Loucy (cell line): ENCODE measurements around the gene RND3.

Source experiments
- H2AFZ ChIP-seq: fragments of 200-600 bp; sonication (generic); 2 replicates; pipeline ENCODE4 v1.6.0; 2016; ENCODE audit warnings: antibody characterized with exemption, mild to moderate bottlenecking, low read length, moderate library complexity
- H3F3A ChIP-seq: fragments of 200-600 bp; 2 replicates; pipeline ENCODE4 v1.6.0; 2016; ENCODE audit warnings: antibody characterized with exemption, low read depth, mild to moderate bottlenecking
- H3K27me3 ChIP-seq: fragments of 200-600 bp; sonication (generic); 2 replicates; pipeline ENCODE4 v1.6.1; 2014; ENCODE audit warnings: low read length, mild to moderate bottlenecking; ENCODE audit not compliant: insufficient read depth, poor library complexity, severe bottlenecking
- H3K36me3 ChIP-seq: fragments of 200-600 bp; sonication (generic); 2 replicates; pipeline ENCODE4 v1.6.1; 2016; ENCODE audit warnings: low read length; ENCODE audit not compliant: insufficient read depth
- H3K4me1 ChIP-seq: fragments of 200-600 bp; sonication (generic); 2 replicates; pipeline ENCODE4 v1.5.1; 2014; ENCODE audit warnings: low read length, mild to moderate bottlenecking; ENCODE audit not compliant: insufficient read depth, poor library complexity, severe bottlenecking
- H3K4me2 ChIP-seq: fragments of 200-600 bp; sonication (generic); 2 replicates; pipeline ENCODE4 v1.6.0; 2014; ENCODE audit warnings: antibody characterized with exemption, low read length, low read depth, mild to moderate bottlenecking; ENCODE audit not compliant: poor library complexity, severe bottlenecking
- H3K4me3 ChIP-seq: fragments of 200-600 bp; sonication (generic); 2 replicates; pipeline ENCODE4 v1.5.1; 2014; ENCODE audit warnings: low read length, mild to moderate bottlenecking, mixed read lengths; ENCODE audit not compliant: poor library complexity, severe bottlenecking
- H3K79me2 ChIP-seq: fragments of 200-600 bp; sonication (generic); 2 replicates; pipeline ENCODE4 v1.6.1; 2014; ENCODE audit warnings: low read length; ENCODE audit not compliant: insufficient read depth
- H3K9ac ChIP-seq: fragments of 200-600 bp; sonication (generic); 2 replicates; pipeline ENCODE4 v1.6.0; 2014; ENCODE audit warnings: mild to moderate bottlenecking, low read depth, low read length, moderate library complexity; ENCODE audit not compliant: poor library complexity, severe bottlenecking
- H3K9me2 ChIP-seq: fragments of 200-600 bp; sonication (generic); replicated peaks from 2 replicates; pipeline ENCODE4 v1.6.1; 2016; ENCODE audit warnings: low read depth, low read length, mixed read lengths
- H3K9me3 ChIP-seq: fragments of 200-600 bp; sonication (generic); 2 replicates; pipeline ENCODE4 v1.6.1; 2014; ENCODE audit warnings: mild to moderate bottlenecking, antibody characterized with exemption, low read length, low read depth; ENCODE audit not compliant: insufficient read depth
- H4K20me1 ChIP-seq: fragments of 200-600 bp; sonication (generic); 2 replicates; pipeline ENCODE4 v1.6.0; 2014; ENCODE audit warnings: antibody characterized with exemption, low read length, mild to moderate bottlenecking; ENCODE audit not compliant: insufficient read depth, poor library complexity, severe bottlenecking
- EZH2phosphoT487 ChIP-seq: fragments of 200-600 bp; IDR thresholded peaks from 2 replicates; pipeline ENCODE4 v1.6.1; 2018; ENCODE audit warnings: antibody characterized with exemption, mild to moderate bottlenecking, moderate library complexity, borderline replicate concordance
- TF ChIP-seq, protein P1 (sequence below): fragments of 200-600 bp; sonication (generic); conservative IDR thresholded peaks from 2 replicates; pipeline ENCODE4 v1.5.1; 2014; ENCODE audit warnings: mild to moderate bottlenecking, antibody characterized with exemption, low read length

Gene RND3

GRCh38 chr2:150441784-150442183, 45.7 kb downstream of the RND3 start:
- Histone ChIP-seq H3K9me3 (no peaks in the 10 kb centered on the region), H3K4me2 (no peak overlapping the region)

GRCh38 chr2:150441226-150441625, 46.2 kb downstream of the RND3 start:
- Histone ChIP-seq H2AFZ (no peak overlapping the region), H3K36me3 (no peaks in the 10 kb centered on the region), H3K4me2 (no peak overlapping the region), H4K20me1 (no peaks in the 10 kb centered on the region), H3K4me3 (no peak overlapping the region), H3F3A (no peaks in the 10 kb centered on the region), H3K9me3 (no peaks in the 10 kb centered on the region), H3K79me2 (no peaks in the 10 kb centered on the region), H3K9me2 (no peaks in the 10 kb centered on the region), H3K9ac (no peak overlapping the region), H3K4me1 (no peaks in the 10 kb centered on the region), H3K27me3 (no peaks in the 10 kb centered on the region)
- TF ChIP-seq, protein P1, sequence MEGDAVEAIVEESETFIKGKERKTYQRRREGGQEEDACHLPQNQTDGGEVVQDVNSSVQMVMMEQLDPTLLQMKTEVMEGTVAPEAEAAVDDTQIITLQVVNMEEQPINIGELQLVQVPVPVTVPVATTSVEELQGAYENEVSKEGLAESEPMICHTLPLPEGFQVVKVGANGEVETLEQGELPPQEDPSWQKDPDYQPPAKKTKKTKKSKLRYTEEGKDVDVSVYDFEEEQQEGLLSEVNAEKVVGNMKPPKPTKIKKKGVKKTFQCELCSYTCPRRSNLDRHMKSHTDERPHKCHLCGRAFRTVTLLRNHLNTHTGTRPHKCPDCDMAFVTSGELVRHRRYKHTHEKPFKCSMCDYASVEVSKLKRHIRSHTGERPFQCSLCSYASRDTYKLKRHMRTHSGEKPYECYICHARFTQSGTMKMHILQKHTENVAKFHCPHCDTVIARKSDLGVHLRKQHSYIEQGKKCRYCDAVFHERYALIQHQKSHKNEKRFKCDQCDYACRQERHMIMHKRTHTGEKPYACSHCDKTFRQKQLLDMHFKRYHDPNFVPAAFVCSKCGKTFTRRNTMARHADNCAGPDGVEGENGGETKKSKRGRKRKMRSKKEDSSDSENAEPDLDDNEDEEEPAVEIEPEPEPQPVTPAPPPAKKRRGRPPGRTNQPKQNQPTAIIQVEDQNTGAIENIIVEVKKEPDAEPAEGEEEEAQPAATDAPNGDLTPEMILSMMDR = no peak
- no peak for TF ChIP-seq EZH2phosphoT487

More at GRCh38 chr2:150441784-150442183, 45.7 kb downstream of the RND3 start:
- Histone ChIP-seq H3K4me1 (no peaks in the 10 kb centered on the region), H2AFZ (no peak overlapping the region), H4K20me1 (no peaks in the 10 kb centered on the region), H3K9me2 (no peaks in the 10 kb centered on the region), H3F3A (no peaks in the 10 kb centered on the region), H3K4me3 (no peak overlapping the region), H3K27me3 (no peaks in the 10 kb centered on the region), H3K79me2 (no peaks in the 10 kb centered on the region), H3K9ac (no peak overlapping the region), H3K36me3 (no peaks in the 10 kb centered on the region)
- TF ChIP-seq, protein P1 = no peak
- TF ChIP-seq EZH2phosphoT487 = no peak

GRCh38 chr2:150438654-150439053, 48.8 kb downstream of the RND3 start:
- H3K27me3 ChIP-seq = no peaks in the 10 kb centered on the region
- H3K4me1 ChIP-seq = no peaks in the 10 kb centered on the region
- no peak overlapping the region for H3K9ac ChIP-seq
- H2AFZ ChIP-seq = no peak overlapping the region
- H4K20me1 ChIP-seq = no peaks in the 10 kb centered on the region
- H3F3A ChIP-seq = no peaks in the 10 kb centered on the region
- no peaks in the 10 kb centered on the region for H3K79me2 ChIP-seq
- no peak overlapping the region for H3K4me3 ChIP-seq
- no peaks in the 10 kb centered on the region for H3K9me2 ChIP-seq
- no peak overlapping the region for H3K4me2 ChIP-seq
- no peak for TF ChIP-seq EZH2phosphoT487
- TF ChIP-seq, protein P1 = no peak
- no peaks in the 10 kb centered on the region for H3K36me3 ChIP-seq
- H3K9me3 ChIP-seq = peaks cover 6% of the 10 kb centered on the region; the same call in 1 of the 2 replicates
